Cerebellar nuclear complex (tissue), 1 donor: ENCODE results near the gene FUT8.

Experiments used
- DNase-seq, 2 experiments: peaks; one replicate each; lab custom pipeline; 2025; lab: John Stamatoyannopoulos, UW

Gene FUT8

DNA sequence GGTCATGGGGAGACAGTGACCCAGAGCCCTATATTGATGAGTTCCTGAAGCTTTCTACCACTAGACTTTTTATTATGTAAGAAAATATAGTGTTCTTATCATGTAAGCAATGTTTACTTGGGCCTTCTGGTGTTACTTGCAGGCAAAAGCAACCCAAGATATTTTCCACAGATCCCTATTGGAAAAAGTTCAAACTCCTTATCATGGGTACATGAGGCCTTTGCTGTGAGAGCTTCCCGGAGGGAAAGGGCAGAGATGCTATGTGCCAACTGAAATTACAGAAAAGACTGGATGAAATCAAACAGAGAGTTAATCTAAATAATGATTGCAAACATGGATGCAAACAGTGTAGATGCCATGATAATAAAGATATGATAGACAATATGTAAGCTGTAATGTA, 361.5 kb downstream of the FUT8 start:
- no peak for DNase-seq

- no peak for DNase-seq
Observed at GRCh38 chr14:65776193-65776852, 363.8 kb downstream of the FUT8 start.

DNA sequence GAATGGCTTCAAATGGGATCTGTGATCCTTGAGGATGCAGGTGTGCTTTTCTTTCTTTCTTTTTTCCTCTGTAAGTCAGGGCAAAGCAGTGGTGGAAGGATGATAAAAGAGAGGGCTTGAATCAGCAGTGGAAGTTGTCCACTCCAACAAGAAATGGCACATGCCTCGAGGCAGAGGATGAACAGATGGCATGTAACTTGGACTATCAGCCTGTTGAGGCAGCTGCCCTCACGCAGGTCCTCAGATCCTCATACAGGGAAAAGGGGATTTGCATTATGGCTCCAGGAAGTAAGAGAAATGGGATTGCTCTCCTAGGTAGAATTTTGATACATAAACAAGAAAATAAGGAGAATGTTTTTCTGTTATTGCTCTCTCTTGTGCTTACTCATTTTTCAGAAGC, 368.0 kb downstream of the FUT8 start:
- no peak for DNase-seq

DNA sequence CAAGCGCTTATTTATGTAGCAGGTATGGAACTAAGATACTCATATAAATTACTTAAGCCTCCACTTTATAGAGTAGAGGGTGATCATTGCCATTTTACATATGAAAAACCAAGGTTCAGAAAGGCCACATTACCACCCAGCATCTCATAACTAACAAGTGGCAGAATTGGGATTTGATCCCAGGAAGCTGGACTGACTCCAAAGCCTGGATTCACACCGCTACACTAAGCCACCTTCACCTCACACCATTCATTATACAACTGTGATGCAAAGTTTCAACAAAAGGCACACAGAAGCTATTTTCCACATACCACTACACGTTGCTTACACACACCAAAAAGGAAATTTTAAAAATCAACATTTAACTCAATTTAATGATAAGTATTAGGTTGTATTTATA, 370.6 kb downstream of the FUT8 start:
- DNase-seq, result no peak

DNA sequence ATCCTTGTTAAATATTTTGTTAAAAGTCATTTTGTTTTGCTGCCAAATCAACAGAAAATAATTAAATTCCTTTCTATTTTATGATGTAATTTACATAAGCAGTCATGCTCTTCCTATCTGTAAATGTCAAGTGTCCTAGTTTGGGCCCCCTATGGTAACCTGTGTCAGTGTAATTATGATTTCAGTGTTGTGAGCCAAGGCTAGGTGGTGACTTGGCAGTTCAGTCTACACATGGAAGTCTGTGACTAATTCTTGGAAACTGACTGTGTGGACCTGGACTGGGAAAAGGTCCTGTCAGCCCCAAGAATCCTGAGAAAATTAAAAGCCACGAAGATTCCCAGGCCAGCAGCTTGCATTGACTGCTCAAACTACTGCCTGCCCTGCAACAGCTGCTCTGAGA, 371.0 kb downstream of the FUT8 start:
- DNase-seq, result peak; percentile 46 to 74

DNA sequence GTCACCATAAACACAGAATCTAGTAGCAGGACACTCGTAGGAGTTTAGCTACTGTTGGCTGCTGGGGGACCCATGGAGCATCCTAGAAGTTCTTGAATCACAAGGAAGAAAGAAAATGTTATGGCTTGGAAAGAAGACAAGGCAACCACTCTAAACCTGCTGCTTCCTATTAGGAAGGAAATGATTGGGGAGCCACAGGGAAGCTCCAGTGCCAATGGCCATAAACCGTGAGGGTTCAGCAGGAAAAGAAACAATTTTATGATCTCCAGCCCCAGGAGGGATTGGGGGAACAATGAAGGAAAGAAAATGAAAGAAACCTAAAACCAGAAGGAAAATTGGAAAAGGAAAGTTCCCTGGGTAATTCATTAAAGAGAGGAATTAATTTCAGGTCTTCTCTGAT, 372.0 kb downstream of the FUT8 start:
- DNase-seq, result no peak

DNA sequence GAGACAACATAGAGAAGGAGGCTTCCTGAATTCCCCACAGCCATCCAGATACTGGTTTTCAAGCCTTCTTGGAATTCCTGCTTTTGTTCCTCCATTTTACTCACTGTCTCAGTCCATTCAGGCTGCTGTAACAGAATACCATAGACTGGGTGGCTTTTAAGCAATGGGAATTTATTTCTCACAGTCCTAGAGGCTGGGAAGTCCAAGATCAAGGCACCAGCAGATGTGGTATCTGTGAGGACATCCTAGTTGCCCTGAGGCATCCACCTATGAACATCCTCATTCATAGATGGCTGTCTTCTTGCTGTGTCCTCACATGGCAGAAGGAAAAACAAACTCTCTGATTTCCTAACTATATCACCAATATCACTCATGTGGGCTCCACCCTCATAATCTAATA, 374.9 kb downstream of the FUT8 start:
- no peak for DNase-seq

DNA sequence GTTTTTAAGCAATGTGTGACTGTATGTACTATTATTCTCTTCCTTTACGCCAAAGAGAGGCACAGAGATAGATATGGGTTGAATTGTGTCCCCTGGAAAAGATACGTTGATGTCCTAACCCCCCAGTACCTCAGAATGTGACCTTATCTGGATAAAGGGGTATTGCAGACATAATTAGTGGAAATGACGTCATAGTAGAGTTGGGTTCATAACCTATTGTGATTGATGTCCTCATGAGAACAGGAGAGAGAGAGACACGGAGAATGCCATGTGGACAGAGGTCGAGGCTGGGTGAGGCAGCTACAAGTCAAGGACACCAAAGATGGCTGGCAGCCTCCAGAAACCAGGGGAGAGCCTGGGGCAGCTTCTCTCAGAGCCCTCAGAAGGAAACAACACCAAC, 376.3 kb downstream of the FUT8 start:
- no peak for DNase-seq

- DNase-seq, result peak; percentile 26 to 76
Observed at GRCh38 chr14:65789363-65789762, 376.8 kb downstream of the FUT8 start.

- DNase-seq, result no peak
Observed at GRCh38 chr14:65790172-65790815, 377.8 kb downstream of the FUT8 start.

DNA sequence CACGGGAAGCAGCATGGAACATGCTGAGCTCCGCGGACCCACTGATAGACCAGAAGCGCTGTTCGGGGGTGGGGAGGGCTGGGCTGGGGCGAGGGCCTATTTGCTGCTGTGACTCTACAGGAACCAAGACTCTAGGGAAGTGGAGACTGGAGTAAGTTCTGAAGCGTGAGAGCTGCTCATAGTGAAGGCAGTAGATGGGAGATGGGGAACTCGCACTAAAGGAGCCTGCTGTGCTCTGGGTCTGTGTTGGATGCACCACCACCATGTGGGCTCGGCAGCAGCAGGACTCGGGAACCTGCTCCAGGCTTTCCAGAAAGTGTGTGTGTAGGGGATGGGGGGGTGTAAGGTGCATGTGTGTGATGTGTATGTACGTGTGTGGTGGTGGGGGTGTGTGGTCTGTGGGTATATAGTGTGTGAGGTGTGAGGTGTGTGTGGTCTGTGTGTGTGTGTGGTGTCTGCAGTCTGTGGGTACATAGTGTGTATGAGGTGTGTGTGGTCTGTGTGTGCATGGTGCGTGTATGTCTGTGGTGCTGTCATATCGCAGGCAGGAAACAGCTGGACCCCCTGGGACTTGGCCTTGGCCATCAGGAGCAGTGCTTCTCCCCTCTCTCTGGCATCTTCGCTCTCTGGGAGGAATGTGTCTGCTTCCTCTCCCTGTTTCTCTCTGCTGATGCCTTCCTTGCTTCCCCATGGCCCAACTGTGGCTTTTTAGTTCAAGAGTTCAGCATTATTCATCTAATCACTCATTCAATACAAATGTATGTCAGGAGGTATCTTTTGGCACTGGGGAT, 378.9 kb downstream of the FUT8 start:
- no peak for DNase-seq

- DNase-seq, result no peak
Observed at GRCh38 chr14:65792208-65792905, 379.8 kb downstream of the FUT8 start.
